Measurements from ENCODE around the gene FYB2.
A peak's percentile ranks its signal among the peaks of the same experiment; 100 is the strongest.

Gene FYB2

DNA sequence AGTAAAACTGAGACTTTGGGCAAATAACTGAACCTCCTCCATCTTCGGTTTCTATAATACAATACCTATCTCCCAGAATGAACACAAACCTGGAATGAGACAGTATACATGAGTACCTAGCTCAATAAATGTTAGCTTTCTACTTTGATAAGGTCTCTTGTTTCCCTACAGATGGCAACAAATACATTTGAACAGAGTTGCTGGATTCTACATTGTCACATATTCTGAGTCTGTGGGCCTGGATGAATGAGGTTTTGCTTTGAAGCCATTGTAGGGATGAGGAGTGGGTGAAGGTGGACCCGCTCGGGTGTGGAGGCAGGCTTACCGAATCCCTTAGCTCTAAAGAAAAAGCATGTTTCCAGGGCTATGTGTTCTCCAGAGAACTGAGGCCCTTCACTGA, 13.9 kb upstream of the FYB2 start:
- 88 to 93% methylated on average over 3 to 4 of the region's 4 CpGs for WGBS, 2 experiments (ENCODE audit: insufficient coverage in 2 of 2)
- Histone ChIP-seq H3K9me3 (ENCODE audit: control insufficient read depth, low read length) (no peaks in the 10 kb centered on the region), H3K36me3 (ENCODE audit: control insufficient read depth, insufficient read depth, low read length) (no peaks in the 10 kb centered on the region), H3K27ac (ENCODE audit: low read depth, low read length, severe bottlenecking) (peak overlapping the region; percentile 16), H3K4me1 (ENCODE audit: control insufficient read depth, insufficient read depth, low read length, poor library complexity, severe bottlenecking) (peaks cover 4% of the 10 kb centered on the region), H3K4me3 (ENCODE audit: extremely low read depth, insufficient read depth, low read length, poor library complexity, severe bottlenecking) (no peak overlapping the region)

DNA sequence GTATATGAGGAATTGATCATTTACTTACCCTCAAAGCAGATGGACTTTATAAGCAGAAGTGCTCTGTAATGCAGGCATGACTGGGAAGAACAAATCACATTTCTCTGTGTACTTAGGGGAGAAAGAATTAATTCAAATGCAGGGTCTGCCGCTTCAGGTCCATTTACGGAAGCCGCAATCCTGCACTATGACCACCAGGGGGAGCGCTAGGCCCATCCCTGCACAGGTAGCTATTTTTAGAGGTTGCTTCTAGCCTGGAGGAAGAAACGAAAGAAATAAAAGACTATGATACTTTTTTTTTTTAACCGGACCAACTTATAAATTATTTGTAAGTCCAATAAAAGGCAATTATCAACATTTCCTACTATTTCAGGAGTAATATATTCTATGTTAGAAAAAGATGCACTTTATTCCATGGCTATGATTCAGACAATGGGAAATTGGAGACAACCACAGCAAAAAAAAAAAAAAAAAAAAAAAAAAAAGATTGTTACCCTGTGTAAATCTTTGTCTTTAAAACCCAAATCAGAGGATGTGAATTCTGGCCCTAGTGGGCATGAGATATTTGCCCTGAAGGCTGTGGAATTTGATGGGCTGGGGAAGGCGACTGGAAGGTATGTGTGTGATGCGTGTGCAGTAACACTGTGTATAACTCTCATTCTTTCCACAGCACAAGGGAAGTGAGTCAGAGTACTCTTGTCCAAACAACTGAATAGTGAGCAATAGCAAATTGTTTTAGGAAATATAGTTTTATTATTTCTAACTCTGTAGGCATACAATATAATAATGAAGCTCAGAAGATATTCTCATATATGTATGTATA, 12.9 kb upstream of the FYB2 start:
- Histone ChIP-seq H3K4me3 (ENCODE audit: extremely low read depth, insufficient read depth, low read length, poor library complexity, severe bottlenecking) (no peak overlapping the region), H3K36me3 (ENCODE audit: control insufficient read depth, insufficient read depth, low read length) (no peaks in the 10 kb centered on the region), H3K4me1 (ENCODE audit: control insufficient read depth, insufficient read depth, low read length, poor library complexity, severe bottlenecking) (peaks cover under 1% of the 10 kb centered on the region), H3K9me3 (ENCODE audit: control insufficient read depth, low read length) (no peaks in the 10 kb centered on the region), H3K27ac (ENCODE audit: low read depth, low read length, severe bottlenecking) (no peak overlapping the region)
- WGBS, 2 experiments (ENCODE audit: insufficient coverage in 2 of 2): 0% methylated on average over 1 of the region's 8 CpGs; no CpG with 5 or more reads in 1 of the 2 experiments

DNA sequence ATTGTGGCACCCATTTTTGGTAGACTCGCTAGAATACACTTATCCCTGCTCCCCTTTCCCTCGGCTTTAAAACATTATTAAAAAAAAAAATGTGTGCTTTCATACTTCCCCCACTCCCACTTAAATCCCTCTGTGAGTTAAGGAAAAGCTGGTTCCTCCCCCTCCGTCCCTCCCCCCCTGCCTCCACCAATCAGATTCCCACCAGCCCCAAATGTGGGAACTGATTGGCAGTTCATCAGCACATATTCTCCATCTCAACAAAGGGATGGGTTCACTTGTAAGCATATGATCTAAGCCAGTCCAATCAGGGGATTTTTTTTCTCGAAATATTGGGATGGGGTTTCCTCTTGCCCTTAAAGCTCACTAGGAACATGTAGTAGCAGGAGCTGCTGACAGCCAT, 10.8 kb upstream of the FYB2 start:
- no peak overlapping the region for H3K27ac ChIP-seq (ENCODE audit: low read depth, low read length, severe bottlenecking)
- no peaks in the 10 kb centered on the region for H3K4me1 ChIP-seq (ENCODE audit: control insufficient read depth, insufficient read depth, low read length, poor library complexity, severe bottlenecking)
- H3K4me3 ChIP-seq (ENCODE audit: extremely low read depth, insufficient read depth, low read length, poor library complexity, severe bottlenecking): no peak overlapping the region
- WGBS, 2 experiments (ENCODE audit: insufficient coverage in 2 of 2): 85 to 96% methylated on average over 3 of the region's 4 CpGs
- H3K9me3 ChIP-seq (ENCODE audit: control insufficient read depth, low read length): no peaks in the 10 kb centered on the region
- no peaks in the 10 kb centered on the region for H3K36me3 ChIP-seq (ENCODE audit: control insufficient read depth, insufficient read depth, low read length)

DNA sequence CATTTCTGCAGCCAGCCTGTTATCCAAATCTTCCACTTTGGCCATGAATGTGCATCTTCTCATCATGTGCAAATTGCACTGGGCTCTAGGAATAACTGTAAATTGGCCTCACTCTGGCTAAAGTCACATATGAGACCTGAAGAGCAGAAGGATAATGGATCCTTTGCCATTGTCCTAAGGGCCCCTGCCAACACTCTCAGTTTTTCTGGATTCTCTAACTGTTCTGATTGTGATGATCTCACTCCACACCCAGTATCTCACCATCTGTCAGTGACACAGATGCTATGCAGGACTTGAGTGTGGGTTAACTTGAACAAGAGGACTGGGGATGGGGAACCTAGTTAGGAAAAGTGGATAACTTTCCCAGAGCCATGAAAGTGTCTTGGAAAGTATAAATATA, 8.5 kb upstream of the FYB2 start:
- no peak overlapping the region for H3K27ac ChIP-seq (ENCODE audit: low read depth, low read length, severe bottlenecking)
- H3K9me3 ChIP-seq (ENCODE audit: control insufficient read depth, low read length): no peaks in the 10 kb centered on the region
- H3K4me3 ChIP-seq (ENCODE audit: extremely low read depth, insufficient read depth, low read length, poor library complexity, severe bottlenecking): no peak overlapping the region
- no peaks in the 10 kb centered on the region for H3K4me1 ChIP-seq (ENCODE audit: control insufficient read depth, insufficient read depth, low read length, poor library complexity, severe bottlenecking)
- H3K36me3 ChIP-seq (ENCODE audit: control insufficient read depth, insufficient read depth, low read length): no peaks in the 10 kb centered on the region

DNA sequence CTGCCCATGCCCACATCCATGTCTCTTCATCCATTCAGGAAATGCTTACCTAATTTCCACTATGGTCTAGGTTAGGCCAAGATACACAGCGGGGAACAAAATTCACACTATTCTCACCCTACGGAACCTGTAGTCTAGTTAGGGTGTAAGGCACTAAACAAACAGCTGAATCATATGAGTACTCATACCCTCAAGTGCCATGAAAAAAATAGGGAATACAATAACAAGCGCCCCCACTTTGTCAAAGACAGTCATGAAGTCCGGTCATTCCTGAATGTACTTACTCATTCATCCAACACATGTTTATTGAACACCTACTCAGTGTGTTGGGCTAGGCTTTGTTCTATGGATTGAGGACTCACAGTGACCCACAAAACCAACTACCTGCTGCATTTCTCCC, 6.2 kb upstream of the FYB2 start:
- WGBS, 2 experiments (ENCODE audit: insufficient coverage in 2 of 2): 100% methylated on average over 1 of the region's 4 CpGs
- Histone ChIP-seq H3K9me3 (ENCODE audit: control insufficient read depth, low read length) (no peaks in the 10 kb centered on the region), H3K36me3 (ENCODE audit: control insufficient read depth, insufficient read depth, low read length) (no peaks in the 10 kb centered on the region), H3K4me1 (ENCODE audit: control insufficient read depth, insufficient read depth, low read length, poor library complexity, severe bottlenecking) (peaks cover 14% of the 10 kb centered on the region), H3K4me3 (ENCODE audit: extremely low read depth, insufficient read depth, low read length, poor library complexity, severe bottlenecking) (no peak overlapping the region), H3K27ac (ENCODE audit: low read depth, low read length, severe bottlenecking) (no peak overlapping the region)

DNA sequence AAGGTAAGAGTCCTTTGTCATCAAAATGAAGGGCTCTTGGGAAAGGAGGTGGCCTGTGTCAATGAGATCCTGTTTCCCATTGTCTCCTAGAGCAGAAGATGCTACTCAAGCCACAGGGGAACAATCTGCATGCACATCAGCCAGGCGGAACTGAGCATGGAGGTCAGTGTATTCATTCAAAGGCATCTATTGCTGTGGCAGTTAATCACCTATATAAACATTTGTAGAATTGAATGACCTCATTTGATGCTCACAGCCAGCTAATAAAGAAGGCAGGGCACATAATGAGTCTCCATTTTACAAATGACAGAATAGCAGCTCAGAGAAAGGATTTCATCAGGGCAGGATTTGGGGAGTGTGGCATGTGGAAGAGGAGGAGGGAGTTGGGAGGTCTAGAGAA, 5.7 kb upstream of the FYB2 start:
- peaks cover 17% of the 10 kb centered on the region for H3K4me1 ChIP-seq (ENCODE audit: control insufficient read depth, insufficient read depth, low read length, poor library complexity, severe bottlenecking)
- H3K27ac ChIP-seq (ENCODE audit: low read depth, low read length, severe bottlenecking): no peak overlapping the region

DNA sequence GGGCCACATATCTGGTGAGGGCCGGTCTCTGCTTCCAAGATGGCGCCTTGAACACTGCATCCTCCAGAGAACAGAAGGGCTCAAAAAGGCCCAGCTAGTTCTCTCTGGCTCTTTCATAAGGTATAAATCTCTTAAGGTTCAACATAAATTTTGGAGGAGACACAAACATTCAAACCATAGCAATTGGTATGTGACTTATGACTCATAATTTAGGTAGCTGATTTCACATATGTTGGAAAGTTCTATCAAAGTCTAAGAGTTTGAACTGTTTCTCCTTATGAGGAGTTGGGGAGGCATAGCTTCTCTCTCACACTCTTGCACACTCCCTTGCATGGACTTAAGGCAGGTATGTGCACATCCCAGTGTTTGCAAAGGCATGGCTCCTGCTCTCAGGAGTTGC, 5.1 kb upstream of the FYB2 start:
- Histone ChIP-seq H3K4me3 (ENCODE audit: extremely low read depth, insufficient read depth, low read length, poor library complexity, severe bottlenecking) (no peak overlapping the region), H3K27ac (ENCODE audit: low read depth, low read length, severe bottlenecking) (no peak overlapping the region), H3K36me3 (ENCODE audit: control insufficient read depth, insufficient read depth, low read length) (no peaks in the 10 kb centered on the region), H3K4me1 (ENCODE audit: control insufficient read depth, insufficient read depth, low read length, poor library complexity, severe bottlenecking) (peaks cover 17% of the 10 kb centered on the region), H3K9me3 (ENCODE audit: control insufficient read depth, low read length) (no peaks in the 10 kb centered on the region)
- WGBS, 2 experiments (ENCODE audit: insufficient coverage in 2 of 2): 88 to 100% methylated on average over 1 of the region's 2 CpGs

More for the DNA sequence above, 5.7 kb upstream of the FYB2 start:
- no peak overlapping the region for H3K4me3 ChIP-seq (ENCODE audit: extremely low read depth, insufficient read depth, low read length, poor library complexity, severe bottlenecking)
- no peaks in the 10 kb centered on the region for H3K9me3 ChIP-seq (ENCODE audit: control insufficient read depth, low read length)
- H3K36me3 ChIP-seq (ENCODE audit: control insufficient read depth, insufficient read depth, low read length): no peaks in the 10 kb centered on the region
- 50% methylated on average over 1 of the region's 1 CpG; no CpG with 5 or more reads in 1 of the 2 experiments for WGBS, 2 experiments (ENCODE audit: insufficient coverage in 2 of 2)

DNA sequence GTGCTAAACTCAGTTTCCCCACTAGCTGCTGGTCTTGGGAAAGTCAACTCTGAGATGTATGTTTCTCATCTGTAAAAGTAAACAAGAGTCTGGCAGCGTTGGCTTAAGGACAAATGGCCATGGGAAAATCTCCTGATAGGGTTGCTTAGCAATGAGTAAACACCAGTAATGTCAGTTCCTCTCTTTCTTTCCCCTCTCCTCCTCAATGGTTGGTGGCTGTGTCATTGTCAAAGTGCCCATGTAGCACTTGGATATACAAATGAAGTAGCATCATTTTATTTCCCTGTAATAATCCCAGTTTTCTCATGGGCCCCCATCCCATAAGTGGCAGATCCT, 2.2 kb upstream of the FYB2 start:
- Histone ChIP-seq H3K4me1 (ENCODE audit: control insufficient read depth, insufficient read depth, low read length, poor library complexity, severe bottlenecking) (peaks cover 17% of the 10 kb centered on the region), H3K36me3 (ENCODE audit: control insufficient read depth, insufficient read depth, low read length) (no peaks in the 10 kb centered on the region), H3K27ac (ENCODE audit: low read depth, low read length, severe bottlenecking) (peak overlapping the region; percentile 97), H3K9me3 (ENCODE audit: control insufficient read depth, low read length) (no peaks in the 10 kb centered on the region), H3K4me3 (ENCODE audit: extremely low read depth, insufficient read depth, low read length, poor library complexity, severe bottlenecking) (no peak overlapping the region)
- WGBS, 2 experiments (ENCODE audit: insufficient coverage in 2 of 2): 60% methylated on average over 1 of the region's 1 CpG; no CpG with 5 or more reads in 1 of the 2 experiments

DNA sequence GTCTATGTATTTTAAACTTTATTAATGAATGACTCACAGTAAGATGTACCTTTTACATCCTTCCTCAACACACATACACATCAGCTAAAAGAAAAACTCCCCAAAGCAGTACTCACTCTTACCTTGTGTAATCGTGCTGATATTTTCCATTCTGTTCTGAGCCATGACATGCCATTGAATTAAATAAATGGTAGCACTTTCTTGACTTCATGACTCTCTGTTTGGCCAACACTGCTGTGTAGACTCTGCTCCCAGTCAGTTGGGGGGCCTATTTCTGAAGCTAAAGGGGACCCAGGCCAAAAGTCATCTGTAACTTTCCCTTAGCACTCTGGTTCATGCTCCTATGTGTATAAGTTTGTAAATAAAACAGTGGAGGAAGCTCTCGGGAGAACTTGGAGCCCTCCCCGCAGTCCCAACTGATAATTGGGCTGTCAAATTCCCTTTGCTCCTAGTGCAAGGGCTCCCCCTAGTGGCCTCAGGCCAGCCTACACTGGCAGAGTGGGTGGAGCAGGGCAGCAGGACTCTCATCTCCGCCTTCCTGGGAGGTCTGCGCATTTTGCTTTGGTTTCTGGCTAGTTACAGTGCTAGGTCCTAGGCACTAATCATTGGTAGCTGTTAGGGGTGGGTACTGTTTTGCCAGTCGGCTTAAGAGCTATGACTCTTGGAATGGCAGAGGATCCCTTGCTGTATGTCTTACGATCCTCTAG, 1.7 kb upstream of the FYB2 start:
- 23 to 35% methylated on average over 5 of the region's 7 CpGs for WGBS, 2 experiments (ENCODE audit: insufficient coverage in 2 of 2)
- no peak overlapping the region for H3K4me3 ChIP-seq (ENCODE audit: extremely low read depth, insufficient read depth, low read length, poor library complexity, severe bottlenecking)
- no peaks in the 10 kb centered on the region for H3K9me3 ChIP-seq (ENCODE audit: control insufficient read depth, low read length)
- peak overlapping the region; percentile 97 for H3K27ac ChIP-seq (ENCODE audit: low read depth, low read length, severe bottlenecking)
- H3K36me3 ChIP-seq (ENCODE audit: control insufficient read depth, insufficient read depth, low read length): no peaks in the 10 kb centered on the region
- peaks cover 17% of the 10 kb centered on the region for H3K4me1 ChIP-seq (ENCODE audit: control insufficient read depth, insufficient read depth, low read length, poor library complexity, severe bottlenecking)

DNA sequence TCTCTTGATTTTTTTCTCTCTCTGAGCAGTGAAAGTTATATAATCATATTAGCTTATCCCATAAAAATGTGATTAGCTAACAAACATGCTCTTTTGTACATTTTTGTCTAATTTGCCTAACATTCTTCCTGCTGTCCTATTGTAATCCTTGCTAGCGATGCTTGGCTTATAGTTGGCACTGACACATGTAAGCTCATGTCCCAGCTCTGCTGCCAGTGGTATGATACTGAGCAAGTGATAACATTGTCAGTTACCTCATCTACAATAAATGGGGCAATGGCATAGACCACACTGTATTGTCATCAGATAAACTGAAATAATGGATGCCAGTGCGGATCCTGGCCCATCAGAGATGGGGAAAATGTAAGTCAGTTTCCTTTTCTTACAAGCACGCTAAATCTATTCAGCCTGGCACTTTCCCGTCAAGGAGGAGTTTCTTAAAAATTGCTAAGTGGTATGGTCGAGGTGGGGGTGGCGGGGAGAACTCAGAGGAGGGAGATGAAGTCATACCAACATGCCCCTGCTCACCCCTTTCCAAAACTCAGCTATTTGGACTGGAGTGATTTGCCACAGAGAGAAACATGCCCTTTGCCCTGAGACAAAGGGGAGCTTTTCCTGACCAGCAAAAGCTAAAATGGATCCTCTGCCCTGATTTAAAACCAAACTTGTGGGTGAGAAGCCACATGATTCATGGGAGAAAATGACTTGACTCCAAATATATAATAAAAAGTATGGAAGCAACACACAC, 1.3 kb downstream of the FYB2 start:
- WGBS, 2 experiments (ENCODE audit: insufficient coverage in 2 of 2): 95 to 100% methylated on average over 3 to 4 of the region's 6 CpGs
- peaks cover 7% of the 10 kb centered on the region for H3K9me3 ChIP-seq (ENCODE audit: control insufficient read depth, low read length)
- no peak overlapping the region for H3K27ac ChIP-seq (ENCODE audit: low read depth, low read length, severe bottlenecking)
- H3K4me3 ChIP-seq (ENCODE audit: extremely low read depth, insufficient read depth, low read length, poor library complexity, severe bottlenecking): no peak overlapping the region
- peaks cover 17% of the 10 kb centered on the region for H3K4me1 ChIP-seq (ENCODE audit: control insufficient read depth, insufficient read depth, low read length, poor library complexity, severe bottlenecking)
- no peaks in the 10 kb centered on the region for H3K36me3 ChIP-seq (ENCODE audit: control insufficient read depth, insufficient read depth, low read length)
